Limb (tissue), 2 donors: ENCODE measurements around the gene RHOB.
"Not testable (repeated sequence)": the region's sequence is repeated elsewhere in the genome, so short reads cannot be mapped to it uniquely, and the experiment has no call there.

Experiments
- DNase-seq, 2 donors: peaks; one replicate each; pipeline ENCODE4 v3.0.0-alpha.2; 2016; ENCODE audit errors: extremely low spot score in 2 of 2

Gene RHOB

DNA sequence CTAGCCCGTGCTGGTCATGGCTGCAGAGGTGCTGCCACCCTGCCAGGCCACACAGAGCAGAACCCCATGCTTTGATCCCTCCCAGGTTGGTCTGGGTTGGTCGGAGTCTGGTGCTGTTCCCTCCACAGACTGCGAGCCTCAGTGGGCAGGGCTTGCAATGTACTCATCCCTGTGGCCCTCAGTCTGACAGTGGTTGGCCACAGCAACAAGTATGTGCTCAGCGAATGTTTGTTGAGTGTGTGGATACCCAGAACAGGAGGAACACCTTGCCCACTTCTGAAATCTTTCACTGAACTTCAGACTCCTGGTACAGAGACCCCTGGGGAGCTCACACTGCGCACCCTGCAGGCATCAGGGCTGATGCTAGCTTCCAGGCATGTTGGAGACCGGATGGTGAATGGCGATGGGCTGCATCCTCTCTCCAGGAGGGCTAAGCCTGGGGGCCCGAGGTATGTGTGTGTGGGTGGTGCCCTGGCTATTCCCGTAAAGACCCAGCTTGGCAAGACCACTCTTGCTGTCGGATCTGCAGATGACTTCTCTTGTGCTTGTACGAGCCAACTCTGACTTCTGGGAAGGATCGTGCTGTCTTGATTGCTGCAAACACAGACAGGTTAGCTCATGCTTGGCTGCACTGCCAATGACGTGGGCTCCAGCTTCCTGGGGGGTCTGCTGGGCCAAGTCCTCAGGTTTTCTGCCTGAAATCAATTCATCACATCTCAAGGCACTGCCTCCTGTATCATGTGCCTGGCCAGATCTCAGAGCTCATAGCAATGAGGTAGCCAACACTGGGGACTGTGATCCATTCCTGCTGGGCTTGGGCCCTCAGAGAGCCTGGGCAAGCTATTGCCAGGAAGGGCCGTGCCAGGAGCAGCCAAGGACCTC, 43.7 kb downstream of the RHOB start:
- peak; percentile 58 to 75 for DNase-seq

- peak; percentile 36 to 60 for DNase-seq
These were observed 45.1 kb downstream of the RHOB start for GRCh38 chr2:20491739-20492531.

DNA sequence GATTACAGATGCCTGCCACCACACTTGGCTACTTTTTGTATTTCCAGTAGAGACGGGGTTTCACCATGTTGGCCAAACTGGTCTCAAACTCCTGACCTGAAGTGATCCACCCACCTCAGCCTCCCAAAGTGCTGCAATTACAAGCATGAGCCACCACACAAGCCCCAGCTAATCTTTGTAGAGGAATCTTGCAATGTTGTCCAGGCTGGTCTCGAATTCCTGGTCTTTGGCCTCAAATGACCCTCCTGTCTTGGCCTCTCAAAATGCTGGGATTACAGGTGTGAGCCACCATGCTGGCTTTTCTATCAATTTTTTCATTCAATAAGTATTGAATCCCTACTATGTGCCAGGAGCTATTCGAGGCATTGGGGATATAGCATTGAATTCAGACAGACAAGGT, 46.2 kb downstream of the RHOB start:
- not testable (repeated sequence) for DNase-seq

DNA sequence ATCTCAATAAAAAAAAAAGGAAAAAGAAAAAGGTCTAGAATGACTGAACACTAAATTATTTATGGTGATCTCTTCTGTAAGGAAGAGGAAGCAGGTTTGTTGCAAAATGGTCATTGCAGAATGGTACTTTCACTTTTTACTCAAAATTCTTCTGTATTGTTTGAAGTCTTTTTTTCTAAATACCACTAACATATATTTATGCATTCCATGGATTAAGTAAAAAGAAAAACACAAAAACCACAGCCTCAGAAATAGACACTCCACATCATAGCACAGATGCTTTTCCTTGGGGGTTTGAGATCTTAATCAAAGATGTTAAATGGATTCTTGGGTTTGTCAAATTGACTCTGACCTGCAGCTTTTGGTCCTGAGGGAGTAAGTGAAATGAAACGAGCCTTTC, 47.4 kb downstream of the RHOB start:
- DNase-seq, result no peak

DNA sequence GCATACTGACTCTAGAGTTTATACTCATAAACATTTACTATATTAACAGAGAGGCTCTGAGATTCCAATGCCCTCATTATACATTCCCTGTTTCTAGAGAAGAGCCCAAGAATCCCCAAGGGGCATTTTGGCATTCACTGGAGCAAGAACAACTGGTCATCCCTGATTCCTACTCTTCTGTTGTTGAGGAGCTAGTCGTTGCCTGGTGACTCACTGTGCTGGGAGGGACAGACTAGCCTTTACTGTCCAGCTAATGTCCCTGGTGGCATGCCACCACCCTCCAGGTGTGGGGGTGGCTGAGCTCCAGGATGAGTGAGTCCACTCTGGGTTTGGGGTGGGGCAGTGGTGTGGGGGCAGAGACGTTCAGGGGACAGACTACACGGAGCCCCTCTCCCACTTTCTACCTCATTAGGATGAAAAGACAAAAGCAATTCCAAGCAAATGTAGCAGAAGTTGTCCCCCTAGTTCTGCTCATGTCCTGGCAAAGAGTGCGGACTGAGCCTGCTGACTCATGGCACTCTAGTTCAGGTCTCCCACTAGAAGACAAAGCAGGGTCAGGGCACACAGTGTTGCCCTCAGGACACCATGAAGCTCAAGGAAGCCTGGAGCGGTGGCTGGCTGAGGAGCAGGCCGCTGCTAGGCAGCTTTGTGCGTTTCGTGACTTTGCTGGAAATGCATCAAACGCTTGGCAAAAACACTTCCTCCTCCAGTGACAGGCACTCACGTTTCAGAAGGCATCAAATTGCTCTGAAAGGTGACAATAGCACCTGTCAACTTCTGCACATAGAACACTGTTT, 49.4 kb downstream of the RHOB start:
- DNase-seq, result no peak

DNA sequence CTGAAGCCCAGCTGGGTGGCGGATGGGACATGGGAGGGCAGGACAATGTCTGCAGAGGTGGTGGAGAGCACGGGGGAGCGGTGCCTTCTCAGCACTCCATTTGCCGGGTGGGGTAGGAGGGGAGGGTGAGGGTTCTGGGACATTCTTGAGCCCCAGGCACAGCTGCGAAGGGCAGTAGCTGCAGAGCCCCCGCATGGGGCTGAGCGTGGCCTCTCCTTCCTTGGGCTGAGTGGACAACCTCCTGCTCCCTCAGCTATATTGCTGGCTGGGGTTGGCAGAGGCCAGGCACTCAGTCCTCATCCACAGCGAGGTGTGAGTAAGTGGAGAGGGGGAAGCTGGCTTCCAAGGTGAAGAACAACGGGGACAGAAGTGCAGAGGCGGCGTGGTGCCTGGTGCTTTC, 50.1 kb downstream of the RHOB start:
- no peak for DNase-seq
